Common myeloid progenitor, CD34-positive (primary cell): ENCODE measurements around the gene COX14.

Experiments used
- CTCF ChIA-PET: fragments of 350-600 bp; sonication (Branson Sonifier 250); formaldehyde crosslinking; loops from one replicate; lab custom pipeline; 2021; ENCODE audit warnings: antibody characterized with exemption; lab: Charles Lee
- POLR2A ChIA-PET: fragments of 350-600 bp; sonication (Branson Sonifier 250); formaldehyde crosslinking; loops from one replicate; lab custom pipeline; 2021; ENCODE audit warnings: antibody characterized with exemption; lab: Charles Lee
- DNase-seq, 3 donors: peaks; one replicate each; pipeline versions ENCODE4 v3.0.0 to v3.0.0-alpha.2; 2013
- H3K27ac ChIP-seq, 2 experiments: 1 replicate in 1 of 2; 2 replicates in 1 of 2; pipeline ENCODE4 v1.7.0; 2013; ENCODE audit warnings: inconsistent platforms in 2 of 2, low read length in 2 of 2, mild to moderate bottlenecking in 2 of 2, low read depth in 1 of 2, moderate library complexity in 1 of 2; ENCODE audit not compliant: severe bottlenecking in 2 of 2, insufficient read depth in 1 of 2, poor library complexity in 1 of 2
- H3K27me3 ChIP-seq, 5 experiments: replicated peaks in 2 of 5; 1 replicate in 3 of 5; 2 replicates in 2 of 5; pipeline versions ENCODE4 v1.6.1 to v1.7.0; 2013; ENCODE audit warnings: low read length in 4 of 5, mild to moderate bottlenecking in 2 of 5, moderate library complexity in 2 of 5, inconsistent platforms in 1 of 5; ENCODE audit not compliant: insufficient read depth in 5 of 5, control insufficient read depth in 4 of 5
- H3K36me3 ChIP-seq, 4 experiments: 1 replicate in 2 of 4; 2 replicates in 2 of 4; pipeline versions ENCODE4 v1.6.1 to v1.7.0; 2013; ENCODE audit warnings: low read length in 3 of 4, control low read depth in 1 of 4, mild to moderate bottlenecking in 1 of 4; ENCODE audit not compliant: control insufficient read depth in 4 of 4, insufficient read depth in 4 of 4
- H3K4me1 ChIP-seq, 4 experiments: 1 replicate in 3 of 4; 2 replicates in 1 of 4; pipeline versions ENCODE4 v1.6.1 to v1.7.1; 2013; ENCODE audit warnings: low read length in 3 of 4, mild to moderate bottlenecking in 3 of 4, control low read depth in 1 of 4, inconsistent platforms in 1 of 4, moderate library complexity in 1 of 4; ENCODE audit not compliant: control insufficient read depth in 4 of 4, insufficient read depth in 4 of 4; ENCODE audit errors: control extremely low read depth in 1 of 4
- H3K4me3 ChIP-seq, 7 experiments: 1 replicate in 4 of 7; 2 replicates in 3 of 7; pipeline versions ENCODE4 v1.5.1 to v1.7.0; 2013; ENCODE audit warnings: mild to moderate bottlenecking in 7 of 7, low read length in 6 of 7, moderate library complexity in 6 of 7, inconsistent platforms in 2 of 7, low read depth in 2 of 7, control low read depth in 1 of 7; ENCODE audit not compliant: insufficient read depth in 4 of 7, control insufficient read depth in 1 of 7; ENCODE audit errors: extremely low read depth in 1 of 7
- H3K9me3 ChIP-seq, 5 experiments: 1 replicate in 4 of 5; 2 replicates in 1 of 5; pipeline versions ENCODE4 v1.6.1 to v1.7.1; 2013; ENCODE audit warnings: low read length in 4 of 5, mild to moderate bottlenecking in 2 of 5, inconsistent platforms in 1 of 5, low read depth in 1 of 5, moderate library complexity in 1 of 5; ENCODE audit not compliant: control insufficient read depth in 4 of 5, insufficient read depth in 2 of 5; ENCODE audit errors: control extremely low read depth in 1 of 5
- WGBS: methylation state at CpG from one replicate; pipeline ENCODE4 v1.1.5; 2013; ENCODE audit not compliant: insufficient coverage; 5-methylcytosine and 5-hydroxymethylcytosine counted together

The COX14 gene

DNA sequence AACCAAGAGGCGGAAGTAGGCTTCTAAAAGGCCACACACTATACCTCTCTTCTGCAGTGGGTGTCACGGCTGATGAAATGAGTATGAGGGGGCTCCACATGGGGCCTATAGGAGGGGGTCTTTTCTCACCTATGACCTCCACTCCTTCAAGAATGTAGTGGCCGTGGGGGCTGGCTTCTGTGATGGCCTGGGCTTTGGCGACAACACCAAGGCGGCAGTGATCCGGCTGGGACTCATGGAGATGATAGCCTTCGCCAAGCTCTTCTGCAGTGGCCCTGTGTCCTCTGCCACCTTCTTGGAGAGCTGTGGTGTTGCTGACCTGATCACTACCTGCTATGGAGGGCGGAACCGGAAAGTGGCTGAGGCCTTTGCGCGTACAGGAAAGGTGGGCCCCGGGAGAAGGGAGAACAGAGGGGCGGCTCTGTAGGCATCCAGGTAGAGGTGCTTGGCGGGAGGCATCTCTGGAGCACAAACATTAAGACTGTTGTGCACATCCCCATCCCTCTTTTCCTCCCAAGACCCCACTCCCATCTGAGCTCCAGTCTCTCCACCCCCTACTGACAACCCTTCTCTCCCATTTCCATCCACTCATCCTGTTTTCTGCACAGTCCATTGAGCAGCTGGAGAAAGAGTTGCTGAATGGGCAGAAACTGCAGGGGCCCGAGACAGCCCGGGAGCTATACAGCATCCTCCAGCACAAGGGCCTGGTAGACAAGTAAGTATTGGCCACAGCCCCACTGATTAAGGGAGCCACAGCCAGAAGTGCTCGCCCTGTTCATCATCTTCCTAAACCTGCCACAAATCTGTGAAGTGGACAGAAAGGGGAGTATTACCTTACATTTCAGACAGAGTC, 4.4 kb upstream of the COX14 start:
- H3K27me3 ChIP-seq: no peaks in the 10 kb centered on the region
- no peak overlapping the region for H3K4me3 ChIP-seq
- no peaks in the 10 kb centered on the region for H3K36me3 ChIP-seq
- ChIA-PET POLR2A (interaction anchor here (0.6 kb wide), 1 partner anchor 1122 kb away, joined by 3 read pairs; no protein-coding TSS in a partner anchor), CTCF (interaction anchor here (1.0 to 14.1 kb wide), 7 partner anchors 9 to 118 kb away, joined by 3 to 168 read pairs (median 4); partner anchors contain the start of genes CERS5, GPD1 and SMARCD1)
- peaks cover 0 to 16% (median 10%) of the 10 kb centered on the region in 4 experiments for H3K4me1 ChIP-seq
- DNase-seq: no peak
- no peak overlapping the region for H3K27ac ChIP-seq
- H3K9me3 ChIP-seq: no peaks in the 10 kb centered on the region
- 97% methylated on average over 11 of the region's 17 CpGs for WGBS

DNA sequence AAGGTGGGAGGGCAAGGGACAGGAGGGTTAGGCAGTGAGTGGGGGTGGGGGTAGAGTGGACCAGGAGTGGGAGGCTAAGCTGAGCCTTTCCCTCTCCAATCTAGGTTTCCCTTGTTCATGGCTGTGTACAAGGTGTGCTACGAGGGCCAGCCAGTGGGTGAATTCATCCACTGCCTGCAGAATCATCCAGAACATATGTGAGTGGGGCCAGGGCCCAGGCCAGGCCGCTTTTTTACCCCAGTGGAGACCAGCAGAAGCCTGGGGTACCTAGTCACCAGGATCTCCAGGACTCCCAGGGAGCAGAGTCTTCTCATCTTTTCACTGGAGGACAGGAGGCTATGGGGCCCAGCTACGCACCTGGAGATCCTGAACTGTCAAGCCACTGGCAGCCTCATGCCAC, 2.7 kb upstream of the COX14 start:
- H3K9me3 ChIP-seq: no peaks in the 10 kb centered on the region
- POLR2A ChIA-PET: no interaction called here

DNA sequence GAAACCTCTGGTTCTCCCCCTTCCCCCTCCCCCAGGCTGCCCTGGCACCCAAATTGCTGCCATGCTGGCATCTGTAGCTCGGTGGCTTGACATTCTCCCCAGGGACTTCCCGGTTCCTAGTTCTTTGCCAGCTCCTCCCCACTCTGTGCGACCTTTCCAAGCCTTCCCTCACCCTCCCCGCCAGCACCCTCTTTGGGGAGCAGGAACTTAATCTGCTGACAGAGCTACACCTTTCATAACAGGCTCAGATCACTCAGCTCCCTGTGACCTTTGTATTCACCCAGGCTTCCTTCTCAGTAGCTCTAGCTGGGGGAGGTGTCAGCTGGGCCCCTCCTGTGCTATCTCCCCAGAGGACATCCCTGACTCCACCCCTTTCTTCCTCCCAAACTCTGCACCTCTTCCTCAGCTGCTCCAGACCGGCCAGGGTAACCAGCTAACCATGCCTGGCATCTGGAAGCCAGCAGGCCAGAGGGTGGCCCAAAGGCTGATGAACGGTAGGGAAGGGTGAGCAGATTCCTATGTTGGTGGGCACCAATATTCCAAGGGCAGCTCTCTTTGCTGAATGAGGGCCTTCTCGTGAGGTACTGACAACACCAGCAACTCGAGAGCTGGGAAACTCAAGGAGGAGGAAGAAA, 1.8 kb upstream of the COX14 start:
- POLR2A ChIA-PET: no interaction called here
- DNase-seq: no peak
- no peaks in the 10 kb centered on the region for H3K9me3 ChIP-seq
- CTCF ChIA-PET: interaction anchor here (0.8 to 14.1 kb wide), 11 partner anchors 12 to 221 kb away, joined by 3 to 168 read pairs (median 17); partner anchors contain the start of genes CERS5, GPD1 and SMARCD1
- H3K4me1 ChIP-seq: peaks cover 0 to 29% (median 17%) of the 10 kb centered on the region in 4 experiments
- H3K27me3 ChIP-seq: no peaks in the 10 kb centered on the region
- H3K27ac ChIP-seq: peak overlapping the region in 1 of 2 experiments; percentile 4
- peaks cover 0 to 3% (median 0%) of the 10 kb centered on the region in 4 experiments for H3K36me3 ChIP-seq
- no peak overlapping the region for H3K4me3 ChIP-seq
- 97% methylated on average over 4 of the region's 8 CpGs for WGBS

More for the DNA sequence above, 2.7 kb upstream of the COX14 start:
- 100% methylated on average over 2 of the region's 3 CpGs for WGBS
- CTCF ChIA-PET: interaction anchor here (1.0 to 14.1 kb wide), 6 partner anchors 11 to 71 kb away, joined by 3 to 168 read pairs (median 76); partner anchors contain the start of genes GPD1 and SMARCD1
- H3K36me3 ChIP-seq: peaks cover 0 to under 1% (median 0%) of the 10 kb centered on the region in 4 experiments
- peaks cover 0 to 27% (median 17%) of the 10 kb centered on the region in 4 experiments for H3K4me1 ChIP-seq
- DNase-seq: no peak
- no peaks in the 10 kb centered on the region for H3K27me3 ChIP-seq
- H3K4me3 ChIP-seq: no peak overlapping the region
- no peak overlapping the region for H3K27ac ChIP-seq

DNA sequence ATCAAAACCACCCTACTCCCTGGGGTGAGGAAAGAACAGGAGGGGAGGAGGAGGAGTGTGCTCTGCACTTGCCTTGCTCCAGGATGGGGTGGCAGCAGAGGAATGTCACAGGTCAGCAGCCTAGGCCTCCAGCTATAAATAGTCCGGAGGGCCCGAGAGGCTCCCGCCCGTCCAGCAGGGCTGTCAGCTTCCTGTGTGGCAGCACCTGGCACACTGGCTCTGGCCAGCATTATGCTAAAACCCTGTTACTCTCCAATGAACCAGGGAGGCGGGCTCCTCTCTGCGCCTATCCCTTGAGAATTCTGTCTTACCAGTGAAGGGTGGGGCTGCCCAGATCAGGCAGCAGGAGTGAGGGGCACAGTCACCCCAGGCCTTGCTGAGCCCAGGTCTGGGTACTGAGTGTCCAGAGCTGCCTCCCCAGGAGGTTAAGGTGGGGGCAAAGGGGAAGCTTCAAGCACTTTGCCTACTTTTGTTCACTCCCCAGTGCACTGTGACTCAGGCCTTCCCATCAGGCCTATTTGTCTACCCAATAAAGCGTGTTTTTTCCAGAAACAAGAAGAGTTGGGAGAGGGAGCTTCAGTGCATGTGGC, 1.2 kb upstream of the COX14 start:
- peaks cover 0 to 29% (median 17%) of the 10 kb centered on the region in 4 experiments for H3K4me1 ChIP-seq
- peak in 2 of 3 donors; percentile 10 to 17 for DNase-seq
- POLR2A ChIA-PET: interaction anchor here (0.6 to 2.1 kb wide), 4 partner anchors 26 to 147 kb away, joined by 3 to 10 read pairs (median 6); partner anchors contain the start of genes CERS5 and SMARCD1

DNA sequence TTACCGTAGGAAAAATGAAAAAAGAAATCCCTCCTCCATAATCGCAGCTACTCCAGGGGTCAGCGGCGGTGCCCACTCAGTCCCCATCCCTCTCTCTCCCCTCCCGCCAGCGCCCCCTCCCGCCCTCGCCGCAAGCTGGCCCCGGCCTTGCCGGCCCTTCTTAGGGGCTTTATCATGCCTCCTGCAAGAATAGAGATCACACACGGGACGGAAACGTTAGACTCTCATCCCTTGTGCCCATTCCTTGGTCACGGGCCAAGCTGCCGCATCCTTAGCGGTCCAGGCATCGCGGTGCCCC, 692 bp upstream of the COX14 start:
- POLR2A ChIA-PET: interaction anchor here (0.6 to 2.1 kb wide), 5 partner anchors 26 to 199 kb away, joined by 3 to 10 read pairs (median 4); partner anchors contain the start of genes CERS5 and SMARCD1
- 4% methylated on average over 17 of the region's 19 CpGs for WGBS

More for the DNA sequence above, 1.2 kb upstream of the COX14 start:
- 44% methylated on average over 5 of the region's 7 CpGs for WGBS
- no peaks in the 10 kb centered on the region for H3K27me3 ChIP-seq
- peak overlapping the region in 1 of 7 experiments; percentile 43 for H3K4me3 ChIP-seq
- peaks cover 0 to 7% (median 3%) of the 10 kb centered on the region in 4 experiments for H3K36me3 ChIP-seq
- peak overlapping the region in 1 of 2 experiments; percentile 4 for H3K27ac ChIP-seq
- H3K9me3 ChIP-seq: no peaks in the 10 kb centered on the region
- CTCF ChIA-PET: interaction anchor here (0.8 to 14.1 kb wide), 12 partner anchors 12 to 220 kb away, joined by 3 to 168 read pairs (median 11); partner anchors contain the start of genes CERS5, GPD1 and SMARCD1

DNA sequence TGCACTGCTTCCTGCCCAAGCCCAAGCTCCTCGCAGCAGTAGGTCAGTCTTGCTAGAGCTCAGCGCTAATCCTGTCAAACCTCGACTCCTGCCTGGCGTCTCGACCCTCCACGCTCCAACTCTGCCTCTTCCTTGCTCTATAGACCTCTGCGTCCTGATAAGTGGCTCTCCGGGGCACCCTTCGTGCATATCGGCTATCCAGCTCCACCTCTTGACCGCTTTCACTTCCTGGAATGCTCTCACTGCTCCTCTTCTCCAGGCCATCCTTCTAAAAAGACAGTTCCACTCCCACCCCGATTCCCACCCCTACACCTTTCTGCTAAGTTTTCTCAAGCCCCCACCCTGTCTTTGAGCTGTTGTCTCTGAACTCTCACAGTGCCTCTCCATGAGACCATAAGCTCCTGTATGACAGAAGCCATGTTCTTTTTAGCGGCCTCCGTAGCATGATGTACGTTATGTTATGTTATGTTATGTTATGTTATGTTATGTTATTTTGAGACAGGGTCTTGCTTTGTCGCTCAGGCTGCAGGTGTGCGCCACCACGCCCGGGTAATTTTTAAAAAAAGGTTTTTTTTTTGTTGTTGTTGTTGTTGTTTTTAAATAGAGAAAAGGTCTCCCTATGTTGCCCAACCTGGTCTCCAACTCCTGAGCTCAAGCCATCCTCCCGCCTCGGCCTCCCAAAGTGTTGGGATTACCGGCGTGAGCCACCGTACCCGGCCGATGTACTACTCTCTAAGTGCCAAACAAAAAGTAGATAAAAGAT, 601 bp downstream of the COX14 start:
- CTCF ChIA-PET: interaction anchor here (0.8 to 14.1 kb wide), 14 partner anchors 14 to 246 kb away, joined by 3 to 168 read pairs (median 8); partner anchors contain the start of genes CERS5, GPD1 and SMARCD1
- 38% methylated on average over 21 of the region's 26 CpGs for WGBS

More for the DNA sequence above, 692 bp upstream of the COX14 start:
- Histone ChIP-seq H3K27ac (no peak overlapping the region), H3K27me3 (no peaks in the 10 kb centered on the region), H3K4me3 (peak overlapping the region in 3 of 7 experiments; percentile 43 to 63 (median 46)), H3K9me3 (no peaks in the 10 kb centered on the region), H3K36me3 (peaks cover under 1 to 8% (median 6%) of the 10 kb centered on the region in 4 experiments), H3K4me1 (peaks cover 0 to 29% (median 17%) of the 10 kb centered on the region in 4 experiments)
- CTCF ChIA-PET: interaction anchor here (0.8 to 14.1 kb wide), 15 partner anchors 13 to 244 kb away, joined by 3 to 168 read pairs (median 5); partner anchors contain the start of genes CERS5, GPD1 and SMARCD1
- no peak for DNase-seq

More for the DNA sequence above, 601 bp downstream of the COX14 start:
- POLR2A ChIA-PET: interaction anchor here (1.6 to 2.1 kb wide), 3 partner anchors 27 to 55 kb away, joined by 3 to 10 read pairs (median 9); partner anchors contain the start of genes CERS5 and SMARCD1
- peaks cover 0 to 29% (median 17%) of the 10 kb centered on the region in 4 experiments for H3K4me1 ChIP-seq
- H3K36me3 ChIP-seq: peaks cover 2 to 17% (median 13%) of the 10 kb centered on the region in 4 experiments
- H3K9me3 ChIP-seq: no peaks in the 10 kb centered on the region
- peak overlapping the region; percentile 68 to 95 for H3K27ac ChIP-seq
- peak overlapping the region; percentile 67 to 100 (median 88) for H3K4me3 ChIP-seq
- H3K27me3 ChIP-seq: no peaks in the 10 kb centered on the region
- no peak for DNase-seq
